ENCODE data around the gene MRPL2.
A peak's percentile ranks its signal among the peaks of the same experiment; 100 is the strongest.

Gene MRPL2

GRCh38 chr6:43013843-43014433 is 45.3 kb downstream of the MRPL2 start, which contains the start of the genes KLHDC3 and MEA1:
TSS of gene KLHDC3 (plus strand) at chr6:43014249. CDS start at chr6:43017193, 2,944 bp downstream.
TSS of gene MEA1 (minus strand) at chr6:43013946. CDS start at chr6:43013813, 133 bp downstream.
- TF ChIP-seq FOXP2 (optimal IDR thresholded peaks at IDR 0.05; ENCODE audit: borderline replicate concordance, extremely low read depth, extremely low read length, insufficient read depth) (peak; percentile 76), POLR2AphosphoS5 (IDR thresholded peaks at IDR 0.05; ENCODE audit: low read depth, low read length) (peak; percentile 64), TAF1 (IDR thresholded peaks at IDR 0.05; ENCODE audit: borderline replicate concordance, insufficient read depth, low read length) (peak; percentile 65; the same call in 1 of the 2 replicates), SIN3A (IDR thresholded peaks at IDR 0.05; ENCODE audit: borderline replicate concordance, insufficient read depth, low read length) (no peak)
- TF ChIP-seq, protein P1, sequence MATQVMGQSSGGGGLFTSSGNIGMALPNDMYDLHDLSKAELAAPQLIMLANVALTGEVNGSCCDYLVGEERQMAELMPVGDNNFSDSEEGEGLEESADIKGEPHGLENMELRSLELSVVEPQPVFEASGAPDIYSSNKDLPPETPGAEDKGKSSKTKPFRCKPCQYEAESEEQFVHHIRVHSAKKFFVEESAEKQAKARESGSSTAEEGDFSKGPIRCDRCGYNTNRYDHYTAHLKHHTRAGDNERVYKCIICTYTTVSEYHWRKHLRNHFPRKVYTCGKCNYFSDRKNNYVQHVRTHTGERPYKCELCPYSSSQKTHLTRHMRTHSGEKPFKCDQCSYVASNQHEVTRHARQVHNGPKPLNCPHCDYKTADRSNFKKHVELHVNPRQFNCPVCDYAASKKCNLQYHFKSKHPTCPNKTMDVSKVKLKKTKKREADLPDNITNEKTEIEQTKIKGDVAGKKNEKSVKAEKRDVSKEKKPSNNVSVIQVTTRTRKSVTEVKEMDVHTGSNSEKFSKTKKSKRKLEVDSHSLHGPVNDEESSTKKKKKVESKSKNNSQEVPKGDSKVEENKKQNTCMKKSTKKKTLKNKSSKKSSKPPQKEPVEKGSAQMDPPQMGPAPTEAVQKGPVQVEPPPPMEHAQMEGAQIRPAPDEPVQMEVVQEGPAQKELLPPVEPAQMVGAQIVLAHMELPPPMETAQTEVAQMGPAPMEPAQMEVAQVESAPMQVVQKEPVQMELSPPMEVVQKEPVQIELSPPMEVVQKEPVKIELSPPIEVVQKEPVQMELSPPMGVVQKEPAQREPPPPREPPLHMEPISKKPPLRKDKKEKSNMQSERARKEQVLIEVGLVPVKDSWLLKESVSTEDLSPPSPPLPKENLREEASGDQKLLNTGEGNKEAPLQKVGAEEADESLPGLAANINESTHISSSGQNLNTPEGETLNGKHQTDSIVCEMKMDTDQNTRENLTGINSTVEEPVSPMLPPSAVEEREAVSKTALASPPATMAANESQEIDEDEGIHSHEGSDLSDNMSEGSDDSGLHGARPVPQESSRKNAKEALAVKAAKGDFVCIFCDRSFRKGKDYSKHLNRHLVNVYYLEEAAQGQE (IDR thresholded peaks at IDR 0.05; ENCODE audit: insufficient read depth in 1 of 2, low read depth in 2 of 2, low read length in 2 of 2): no peak

GRCh38 chr6:43013097-43013842 is 46.0 kb downstream of the MRPL2 start:
- no peak for TF ChIP-seq TAF1 (IDR thresholded peaks at IDR 0.05; ENCODE audit: borderline replicate concordance, insufficient read depth, low read length)
- no peak for TF ChIP-seq FOXP2 (optimal IDR thresholded peaks at IDR 0.05; ENCODE audit: borderline replicate concordance, extremely low read depth, extremely low read length, insufficient read depth)
- peak; percentile 38; the same call in 1 of the 2 replicates for TF ChIP-seq POLR2AphosphoS5 (IDR thresholded peaks at IDR 0.05; ENCODE audit: low read depth, low read length)
- TF ChIP-seq, protein P1 (IDR thresholded peaks at IDR 0.05; ENCODE audit: insufficient read depth in 1 of 2, low read depth in 2 of 2, low read length in 2 of 2): no peak
- TF ChIP-seq SIN3A (IDR thresholded peaks at IDR 0.05; ENCODE audit: borderline replicate concordance, insufficient read depth, low read length): no peak; the same call in 1 of the 2 replicates

DNA sequence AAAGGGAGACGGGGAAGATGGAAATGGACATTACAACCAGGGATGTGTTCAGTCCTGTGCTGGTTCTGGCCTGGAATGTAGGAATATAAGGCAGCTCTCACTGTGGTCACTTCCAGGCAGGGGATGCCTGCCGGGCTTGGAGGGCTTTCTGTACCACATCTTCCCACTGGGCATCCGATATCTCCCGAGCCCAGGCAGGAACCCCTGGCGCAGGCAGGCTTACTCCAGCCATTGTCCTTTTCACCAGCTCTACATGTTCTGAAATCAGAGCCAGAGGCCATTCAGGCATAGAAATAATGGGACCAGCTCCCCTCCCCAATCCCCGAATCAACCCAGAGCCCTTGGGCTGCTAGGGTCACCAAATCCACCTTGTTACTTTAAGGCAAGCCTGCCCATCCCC is 46.9 kb downstream of the MRPL2 start:
- TF ChIP-seq, protein P1 (IDR thresholded peaks at IDR 0.05; ENCODE audit: insufficient read depth in 1 of 2, low read depth in 2 of 2, low read length in 2 of 2): no peak
- TF ChIP-seq SIN3A (IDR thresholded peaks at IDR 0.05; ENCODE audit: borderline replicate concordance, insufficient read depth, low read length): no peak
- TF ChIP-seq POLR2AphosphoS5 (IDR thresholded peaks at IDR 0.05; ENCODE audit: low read depth, low read length): no peak
- no peak for TF ChIP-seq FOXP2 (optimal IDR thresholded peaks at IDR 0.05; ENCODE audit: borderline replicate concordance, extremely low read depth, extremely low read length, insufficient read depth)
- no peak for TF ChIP-seq TAF1 (IDR thresholded peaks at IDR 0.05; ENCODE audit: borderline replicate concordance, insufficient read depth, low read length)

DNA sequence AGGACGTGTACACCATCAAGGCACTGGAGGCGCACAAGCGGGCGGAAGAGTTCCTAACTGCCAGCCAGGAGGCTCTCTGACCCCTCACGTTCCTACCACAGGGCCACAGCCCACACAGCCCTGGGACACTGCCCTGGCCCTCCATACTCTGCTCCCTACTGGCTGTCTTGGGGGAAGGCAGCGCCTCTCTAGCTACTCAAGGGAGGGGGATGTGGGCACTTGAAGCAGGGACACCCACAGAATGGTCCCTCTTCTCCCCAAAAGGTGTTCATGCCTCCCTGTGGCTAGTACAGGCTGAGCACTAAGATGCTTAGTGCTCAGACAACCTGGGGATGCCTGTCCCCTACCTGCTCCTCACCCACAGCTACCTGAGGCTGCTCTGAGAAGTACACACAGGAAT is 48.0 kb downstream of the MRPL2 start:
- no peak for TF ChIP-seq FOXP2 (optimal IDR thresholded peaks at IDR 0.05; ENCODE audit: borderline replicate concordance, extremely low read depth, extremely low read length, insufficient read depth)
- no peak for TF ChIP-seq SIN3A (IDR thresholded peaks at IDR 0.05; ENCODE audit: borderline replicate concordance, insufficient read depth, low read length)
- no peak for TF ChIP-seq POLR2AphosphoS5 (IDR thresholded peaks at IDR 0.05; ENCODE audit: low read depth, low read length)
- TF ChIP-seq, protein P1 (IDR thresholded peaks at IDR 0.05; ENCODE audit: insufficient read depth in 1 of 2, low read depth in 2 of 2, low read length in 2 of 2): no peak
- no peak for TF ChIP-seq TAF1 (IDR thresholded peaks at IDR 0.05; ENCODE audit: borderline replicate concordance, insufficient read depth, low read length)

Measured in PFSK-1 (cell line).